NCI-H146 (cell line): ENCODE measurements around the gene TLCD4.
"Not testable (repeated sequence)": the region's sequence is repeated elsewhere in the genome, so short reads cannot be mapped to it uniquely, and the experiment has no call there.

Experiments used
- DNase-seq: peaks from one replicate; lab custom pipeline; 2025; lab: John Stamatoyannopoulos, UW

The TLCD4 gene

DNA sequence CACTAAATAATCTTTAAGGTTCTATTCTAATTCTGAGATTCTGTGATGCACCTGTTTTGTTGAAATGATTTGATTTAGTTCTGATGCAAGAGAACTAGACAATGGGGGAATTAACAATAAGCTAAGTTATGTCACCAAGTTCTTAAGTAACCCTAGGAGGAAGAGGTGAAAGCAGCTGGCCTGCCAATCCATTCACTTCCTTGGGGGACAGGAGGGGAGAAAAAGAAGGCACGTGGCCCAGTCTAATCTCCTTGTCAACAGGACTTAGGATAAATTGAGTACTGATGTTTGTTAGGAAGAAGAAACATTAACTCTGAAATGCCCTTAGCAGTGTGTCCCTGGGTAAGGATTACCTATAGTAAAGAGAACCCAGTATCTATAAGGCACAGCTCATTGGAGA is 36.9 kb downstream of the TLCD4 start:
- no peak for DNase-seq

DNA sequence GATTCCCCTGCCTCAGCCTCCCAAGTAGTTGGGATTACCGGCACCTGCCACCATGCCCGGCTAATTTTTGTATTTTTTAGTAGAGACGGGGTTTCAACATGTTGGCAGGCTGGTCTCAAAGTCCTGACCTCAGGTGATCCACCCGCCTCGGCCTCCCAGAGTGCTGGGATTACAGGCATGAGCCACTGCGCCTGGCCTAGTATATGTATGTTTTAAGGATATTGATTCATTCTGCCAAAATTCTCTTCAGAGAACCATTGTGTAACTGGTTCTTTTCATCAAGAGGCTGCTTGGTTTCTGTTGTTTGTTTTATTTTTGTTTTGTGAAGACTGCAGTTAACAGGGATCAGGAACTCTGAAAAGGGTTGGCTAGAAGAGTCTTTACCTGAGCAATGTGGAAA is 48.4 kb downstream of the TLCD4 start:
- DNase-seq, result not testable (repeated sequence)
